Occipital lobe (tissue), 2 donors: ENCODE measurements around the gene KHNYN. TPM values are rescaled to one million over a fixed set of nuclear protein-coding genes. Genes with fewer than 3 reads are reported as not detected.
"Not testable (repeated sequence)": the region's sequence is repeated elsewhere in the genome, so short reads cannot be mapped to it uniquely, and the experiment has no call there.

Experiments used
- DNase-seq: peaks from one replicate; lab custom pipeline; 2025; lab: John Stamatoyannopoulos, UW
- total RNA-seq: library from RNA; depleted of rRNA; stranded (reverse); fragments of >200 nt; gene quantifications from one replicate; pipeline ENCODE4 v1.2.3, GENCODE V29; 2014

KHNYN gene
- total RNA-seq = 16.7 TPM

DNA sequence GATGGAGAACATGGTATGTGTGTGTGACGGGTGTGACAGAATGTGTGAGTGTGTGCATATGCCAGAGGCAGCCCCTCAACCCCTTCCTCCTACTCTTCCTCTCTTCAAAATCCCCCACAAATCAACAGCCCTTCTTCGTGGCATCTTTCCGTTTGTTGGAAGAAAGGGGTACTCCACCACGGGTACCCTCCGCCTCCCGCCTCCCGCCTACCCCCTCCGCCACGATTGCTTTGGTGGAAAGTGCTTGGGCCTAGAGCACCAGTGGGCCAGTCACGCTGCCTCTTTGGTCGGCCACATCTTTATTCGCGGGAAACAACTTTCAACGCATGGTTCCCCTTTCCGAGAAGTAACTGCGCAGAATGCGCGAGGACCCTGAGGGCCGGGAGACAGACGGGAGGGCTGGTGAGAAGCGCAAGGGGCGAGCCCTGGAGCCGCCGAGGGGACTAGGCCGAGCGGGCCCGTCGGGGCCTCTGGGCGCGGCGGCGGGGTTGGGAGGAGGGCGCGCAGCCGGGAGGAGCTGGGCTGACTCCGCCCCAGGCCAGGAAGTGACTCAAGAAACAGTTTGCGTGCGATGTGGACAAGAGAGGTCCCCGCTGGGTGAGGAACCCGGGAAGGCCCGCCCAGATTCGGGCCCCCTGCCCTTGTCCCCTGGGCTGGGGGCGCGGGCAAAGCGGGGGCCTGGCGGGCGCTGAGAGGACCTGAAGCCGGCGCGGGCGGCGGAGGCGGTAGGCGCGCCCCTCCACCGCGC, at the start of gene KHNYN, which contains the start of gene CBLN3:
Gene KHNYN, plus strand, starts transcription at position 560 of the 748 bp plus-strand sequence. CDS start 777 bp downstream, outside the sequence.
Gene CBLN3, minus strand, starts transcription at position 274 of the 748 bp plus-strand sequence. CDS start 614 bp downstream, outside the sequence.
- peak; percentile 70 for DNase-seq

DNA sequence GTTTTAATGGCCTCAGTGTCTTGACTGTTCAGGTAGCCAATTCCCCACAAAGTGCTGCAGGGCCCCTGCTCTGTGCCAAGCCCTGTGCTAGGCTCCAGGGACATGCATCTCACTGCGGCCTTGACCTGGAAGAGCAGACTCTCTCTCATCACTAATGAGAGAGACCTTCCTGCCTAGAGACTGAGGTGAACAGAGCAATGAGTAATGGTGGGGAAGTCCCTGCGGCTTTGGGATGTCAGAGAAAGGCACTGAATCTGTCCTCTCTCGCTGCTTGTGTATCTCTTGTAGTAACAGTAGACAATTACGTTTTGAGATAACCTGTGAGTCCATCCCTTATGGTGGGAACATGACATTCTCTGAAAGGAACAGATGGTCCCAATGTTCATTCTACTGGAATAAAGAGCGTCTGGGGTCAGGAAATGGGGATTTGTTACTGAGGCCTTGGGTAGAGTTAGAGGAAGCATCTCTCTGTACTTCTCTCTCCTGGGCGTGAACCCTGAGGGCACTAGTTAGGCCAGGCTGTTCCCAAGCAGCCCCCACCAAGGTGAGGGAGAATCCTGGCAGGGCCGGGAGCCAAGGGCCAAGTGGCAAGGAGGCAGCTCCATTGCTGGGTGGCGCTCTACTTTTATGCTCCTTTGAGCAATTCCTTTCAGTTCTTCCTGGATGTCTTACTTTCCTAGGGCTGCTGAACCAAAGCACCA, 48.2 kb upstream of the KHNYN start:
- no peak for DNase-seq

DNA sequence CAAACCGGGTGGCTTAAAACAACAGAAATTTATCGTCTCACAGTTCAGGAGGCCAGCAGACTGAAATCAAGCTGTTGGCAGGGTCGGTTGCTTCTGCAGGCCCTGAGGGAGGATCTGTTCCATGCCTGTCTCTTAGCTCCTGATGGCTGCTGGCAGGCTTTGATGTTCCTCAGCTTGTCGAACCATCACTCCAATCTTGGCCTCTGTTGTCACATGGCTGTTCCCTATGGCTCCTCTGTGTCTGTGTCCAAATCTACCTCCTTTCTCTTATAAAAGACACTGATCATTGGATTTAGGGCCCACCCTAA, 47.7 kb upstream of the KHNYN start:
- DNase-seq = no peak

DNA sequence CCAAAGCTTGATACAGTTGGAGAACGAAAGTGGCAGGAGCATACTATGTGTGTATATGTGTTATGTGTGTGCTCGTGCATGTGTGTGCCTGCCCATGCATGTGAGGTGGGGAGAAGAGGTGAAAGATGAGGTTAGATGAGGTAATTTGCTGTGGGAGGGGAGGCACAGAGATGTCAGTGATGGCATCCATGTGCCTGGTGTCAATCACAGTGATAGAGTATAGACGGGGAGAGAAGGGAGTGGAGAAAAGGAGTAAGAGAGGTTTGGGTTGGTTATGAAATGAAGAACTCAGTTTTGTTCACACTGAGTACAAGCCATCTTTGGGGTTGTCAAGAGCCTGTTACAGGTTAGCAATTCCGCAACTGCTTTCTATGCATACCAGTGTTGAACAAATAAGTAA, 45.6 kb upstream of the KHNYN start:
- no peak for DNase-seq

DNA sequence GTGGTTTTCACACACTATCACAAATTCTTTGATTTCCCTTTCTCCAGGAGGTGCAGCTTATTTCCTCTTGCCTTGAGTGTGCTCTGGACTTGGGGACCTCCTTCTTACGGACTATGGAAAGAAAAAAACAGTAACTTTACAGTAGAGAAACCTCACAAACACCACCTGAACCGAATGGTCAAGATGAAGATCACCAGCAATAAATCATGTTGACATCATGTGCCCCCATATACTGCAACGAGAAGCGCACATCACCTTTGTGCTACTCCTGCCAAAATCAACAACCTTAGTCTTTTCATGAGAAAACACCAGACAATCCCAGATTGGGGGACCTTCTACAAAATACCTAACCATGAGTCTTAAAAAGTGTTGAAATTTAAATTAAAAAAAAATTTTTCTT, 44.2 kb upstream of the KHNYN start:
- no peak for DNase-seq

DNA sequence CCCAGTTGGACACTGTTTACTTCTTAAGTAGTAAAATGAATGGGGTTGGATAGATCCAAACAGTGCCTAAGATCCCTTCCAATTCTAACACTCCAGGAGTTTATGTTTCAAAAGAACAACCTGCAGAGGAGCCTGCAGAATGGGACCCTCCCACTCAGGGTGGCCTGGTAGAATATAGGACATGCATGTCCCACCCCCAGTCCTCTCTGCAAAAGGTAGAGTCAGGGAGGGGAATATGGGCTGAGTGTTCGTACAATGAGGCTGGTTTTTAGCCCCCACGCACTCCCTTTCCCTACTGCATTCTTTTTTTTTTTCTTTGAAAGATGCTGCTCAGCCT, 42.8 kb upstream of the KHNYN start:
- DNase-seq = no peak

DNA sequence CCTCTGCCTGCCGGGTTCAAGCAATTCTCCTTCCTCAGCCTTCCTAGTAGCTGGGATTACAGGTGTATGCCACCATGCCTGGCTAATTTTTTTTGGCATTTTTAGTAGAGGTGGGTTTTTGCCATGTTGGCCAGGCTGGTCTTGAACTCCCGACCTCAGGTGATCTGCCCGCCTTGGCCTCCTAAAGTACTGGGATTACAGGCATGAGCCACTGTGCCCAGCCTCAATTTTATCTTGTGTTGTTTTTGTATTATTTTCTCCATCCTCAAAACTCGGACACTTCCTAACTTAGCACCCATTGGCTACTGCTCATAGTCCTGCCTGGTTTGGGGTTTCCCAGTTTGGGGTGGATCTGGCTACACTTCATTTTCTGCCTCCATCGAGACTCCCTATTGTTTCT, 42.2 kb upstream of the KHNYN start:
- DNase-seq = not testable (repeated sequence)

DNA sequence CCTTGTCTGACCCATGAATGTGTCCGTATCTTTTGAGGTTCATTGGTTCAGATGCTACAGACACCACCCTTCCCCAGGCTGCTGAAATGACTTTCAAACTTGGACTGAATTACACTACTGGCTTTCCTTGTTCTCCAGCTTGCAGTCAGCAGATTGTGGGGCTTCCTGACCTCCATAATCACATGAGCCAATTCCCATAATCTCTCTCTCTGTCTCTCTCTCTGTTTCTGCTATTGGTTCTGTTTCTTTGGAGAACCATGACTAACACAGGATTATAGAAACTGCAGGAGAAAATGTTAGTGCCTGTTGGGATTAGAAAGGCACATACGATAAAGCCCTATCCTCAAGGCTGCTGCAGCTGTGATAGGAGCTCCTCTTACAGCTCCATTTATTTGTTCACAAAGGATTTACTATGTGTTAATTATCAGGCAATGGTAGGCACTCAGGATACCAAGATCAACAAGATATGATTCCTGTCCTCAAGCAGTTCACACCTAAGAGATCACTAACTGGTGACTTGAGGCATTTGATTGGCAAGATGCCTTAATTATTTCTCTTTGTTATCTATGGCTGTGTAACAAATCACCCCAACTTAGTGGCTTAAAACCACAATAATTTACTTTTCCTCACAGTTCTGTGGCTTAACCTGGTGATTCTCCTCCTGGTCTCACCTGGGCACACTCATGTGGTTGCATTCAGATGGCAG, 41.1 kb upstream of the KHNYN start:
- DNase-seq = no peak

DNA sequence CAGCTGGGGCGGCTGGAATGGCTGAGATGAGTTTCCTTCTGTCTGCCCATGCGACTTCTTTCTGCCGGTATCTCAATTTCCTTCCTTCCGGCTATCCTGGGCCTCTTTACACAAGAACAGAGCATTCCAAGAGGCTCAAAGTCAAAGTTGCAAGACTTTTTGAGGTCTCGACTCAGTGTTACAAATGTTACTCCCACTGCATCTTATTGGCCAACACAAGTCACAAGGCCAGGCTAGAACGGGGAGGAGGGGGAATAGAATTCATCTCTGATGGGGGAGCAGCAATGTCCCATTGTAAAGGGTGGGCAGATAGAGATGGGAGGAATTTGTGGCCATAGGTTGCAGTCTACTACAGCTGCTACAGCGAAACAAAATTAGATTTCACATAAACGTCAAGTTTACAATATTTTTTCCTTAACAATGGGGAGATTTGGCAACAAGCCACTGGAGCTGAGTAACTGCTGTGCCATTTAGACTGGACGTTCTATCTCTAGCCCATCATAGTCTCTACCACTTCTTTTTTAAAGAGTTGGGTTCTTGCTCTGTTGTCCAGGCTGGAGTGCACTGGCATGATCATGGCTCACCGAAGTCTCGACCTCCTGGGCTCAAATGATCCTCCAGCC, 40.4 kb upstream of the KHNYN start:
- DNase-seq = no peak

DNA sequence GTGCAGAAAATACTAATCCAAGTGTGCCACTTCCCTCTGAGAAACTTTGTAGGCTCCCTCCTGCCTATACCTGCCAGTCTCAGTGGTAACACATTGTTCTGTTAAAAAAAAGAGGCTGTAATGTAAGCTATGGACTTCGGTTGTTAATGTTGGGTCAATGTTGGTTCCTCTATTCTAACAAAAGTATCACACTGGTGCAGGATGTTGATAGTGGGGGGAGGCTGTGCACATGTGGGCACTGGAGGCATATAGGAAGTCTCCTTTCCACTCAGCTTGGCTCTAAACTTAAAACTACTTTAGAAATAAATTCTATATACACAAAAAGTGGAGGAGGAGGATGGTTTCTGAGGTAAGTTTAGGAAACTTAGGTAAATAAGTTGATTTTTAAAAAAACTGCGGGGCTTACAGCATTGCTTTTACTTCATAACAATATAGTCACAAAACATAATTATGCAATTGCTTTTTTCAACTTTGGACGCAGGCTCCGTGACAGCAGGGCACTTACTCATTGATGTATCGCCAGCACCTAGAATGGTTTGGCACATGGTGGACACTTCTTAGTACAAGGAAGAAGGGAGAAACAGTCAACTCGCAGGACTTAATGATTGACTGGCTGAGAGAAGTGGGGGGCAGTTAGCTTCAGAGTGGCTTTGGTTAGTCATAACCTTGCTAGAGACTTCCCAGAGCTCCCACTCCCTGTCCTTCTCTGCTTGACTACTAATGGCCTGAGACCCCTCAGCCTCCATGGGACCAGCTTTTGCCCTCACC, 38.9 kb upstream of the KHNYN start:
- no peak for DNase-seq

DNA sequence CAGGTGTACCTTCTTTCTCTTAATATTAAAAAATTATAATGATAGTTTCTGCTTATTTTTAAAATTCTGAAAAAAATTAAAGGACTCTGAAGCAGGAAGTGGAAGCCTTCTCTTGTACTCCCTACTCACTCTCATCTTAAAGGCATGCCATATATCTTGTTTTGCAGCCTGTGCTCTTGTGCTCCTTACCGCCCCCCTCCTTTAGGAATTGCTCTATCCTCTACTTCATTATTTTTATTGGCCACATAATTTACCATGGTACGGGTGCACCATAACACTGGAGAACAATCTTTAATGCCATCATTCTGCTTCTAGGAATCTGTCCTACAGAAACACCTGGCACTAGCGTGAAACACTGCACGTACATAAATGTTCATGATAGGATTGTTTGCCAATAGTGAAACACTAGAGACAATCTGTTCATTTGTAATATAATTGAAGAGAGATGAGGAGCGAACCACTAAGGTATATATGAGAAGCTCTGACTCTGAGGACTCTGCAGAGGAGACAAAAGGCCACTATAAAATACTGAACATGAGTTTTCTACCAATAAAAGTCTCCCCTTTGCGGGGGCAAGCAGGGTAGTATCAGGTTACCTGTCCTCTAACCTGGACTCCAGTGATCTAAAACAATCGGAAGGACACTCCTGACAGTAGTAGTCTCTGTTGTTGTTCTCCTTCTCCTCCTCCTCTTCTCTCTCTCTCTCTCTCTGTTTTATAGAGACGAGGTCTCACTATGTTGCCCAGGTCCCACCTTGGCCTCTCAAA, 37.2 kb upstream of the KHNYN start:
- DNase-seq = no peak

DNA sequence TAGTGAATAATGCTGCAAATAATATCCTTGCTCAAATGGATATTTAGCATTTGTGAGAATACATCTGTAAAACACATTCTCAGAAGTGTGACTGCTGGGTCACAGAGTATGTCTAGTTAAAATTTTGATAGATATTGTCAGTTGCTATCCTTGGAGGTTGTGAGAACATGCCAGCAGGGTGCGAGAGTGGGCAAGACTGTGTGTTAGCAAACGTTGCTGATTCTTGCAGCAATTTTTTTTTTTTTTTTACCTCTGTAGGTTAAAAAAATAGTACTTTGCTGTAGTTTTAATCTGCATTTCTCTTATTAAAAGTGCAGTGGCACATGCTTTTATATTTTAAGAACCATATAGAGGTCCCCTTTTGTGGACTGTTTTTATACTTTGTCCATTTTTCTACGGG, 35.5 kb upstream of the KHNYN start:
- DNase-seq = no peak

DNA sequence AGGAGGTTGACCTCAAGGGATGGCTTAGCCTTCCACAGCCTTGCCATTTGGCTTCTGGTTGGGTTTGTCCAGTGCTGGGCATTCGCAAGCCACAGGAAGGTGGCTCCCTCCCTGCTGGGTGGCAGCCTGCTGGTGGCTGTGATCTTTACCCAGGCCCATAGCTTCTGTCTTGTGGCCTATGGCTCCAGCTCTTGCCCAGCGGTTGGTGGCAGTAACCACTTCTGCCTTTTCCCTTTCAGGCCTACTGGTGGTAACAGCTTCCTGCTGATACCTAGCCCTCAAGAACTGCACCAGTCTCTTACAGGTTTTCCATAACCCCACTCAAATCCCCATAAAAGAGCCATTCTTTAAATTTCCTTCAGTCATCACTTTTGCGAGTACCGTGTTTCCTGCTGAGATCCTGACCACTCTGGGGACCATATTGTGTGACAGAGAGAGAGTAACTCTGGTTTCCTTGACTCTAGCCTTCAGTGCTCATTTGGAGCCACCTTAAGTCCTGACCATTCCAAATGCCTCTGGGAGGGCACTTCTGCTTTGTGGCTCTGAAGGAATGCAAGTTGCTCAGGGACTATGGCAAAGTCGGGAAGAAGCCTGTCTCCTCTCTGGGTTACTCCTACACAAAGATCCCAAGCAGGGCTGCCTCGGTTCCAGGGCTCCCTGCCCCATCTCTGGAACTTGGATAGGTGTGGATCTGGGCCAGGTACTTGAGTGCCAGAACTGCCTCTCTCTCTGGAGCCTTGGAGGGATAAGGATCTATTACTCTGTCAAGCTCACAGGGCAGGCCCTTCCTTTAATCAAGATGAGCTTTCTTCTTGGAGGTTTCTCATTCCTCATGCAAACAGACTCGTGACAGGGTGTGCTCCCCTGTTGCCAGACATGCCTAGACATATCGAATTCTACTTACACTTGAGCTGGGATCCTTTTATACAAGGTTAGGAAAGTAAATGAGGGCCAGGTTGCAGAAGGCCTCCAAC, 33.9 kb upstream of the KHNYN start:
- DNase-seq = no peak

DNA sequence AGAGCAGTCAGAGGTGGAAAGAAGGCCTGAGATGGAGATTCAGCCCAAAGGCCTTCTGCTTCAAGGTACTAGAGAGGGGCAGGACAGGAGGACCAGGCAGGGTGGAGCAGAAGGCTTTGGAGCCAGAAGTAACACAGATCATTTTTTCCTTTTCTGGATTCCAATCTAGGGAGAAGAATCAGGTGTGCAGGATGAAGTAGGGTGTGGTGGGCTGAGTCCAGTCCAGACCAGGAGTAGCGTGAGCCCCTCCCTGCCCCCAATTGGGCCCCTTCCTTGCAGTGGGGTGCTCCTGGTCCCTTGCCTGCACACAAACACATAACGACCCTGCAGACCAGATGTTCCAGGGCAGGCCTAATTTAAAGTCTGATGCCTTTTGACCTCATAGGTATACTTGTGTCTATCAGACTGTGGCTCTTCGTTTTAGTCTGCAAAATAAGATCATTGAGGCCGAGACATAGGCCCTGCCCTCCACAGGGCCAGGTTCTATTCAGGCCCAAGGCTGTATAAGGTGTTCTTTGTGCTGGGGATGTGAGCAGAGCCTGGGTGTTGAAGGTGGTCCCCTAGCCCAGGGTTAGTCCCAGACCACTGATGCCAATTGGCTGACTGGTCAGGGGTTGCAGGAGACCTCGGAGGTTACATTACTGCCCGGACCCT, 32.0 kb upstream of the KHNYN start:
- DNase-seq = no peak

DNA sequence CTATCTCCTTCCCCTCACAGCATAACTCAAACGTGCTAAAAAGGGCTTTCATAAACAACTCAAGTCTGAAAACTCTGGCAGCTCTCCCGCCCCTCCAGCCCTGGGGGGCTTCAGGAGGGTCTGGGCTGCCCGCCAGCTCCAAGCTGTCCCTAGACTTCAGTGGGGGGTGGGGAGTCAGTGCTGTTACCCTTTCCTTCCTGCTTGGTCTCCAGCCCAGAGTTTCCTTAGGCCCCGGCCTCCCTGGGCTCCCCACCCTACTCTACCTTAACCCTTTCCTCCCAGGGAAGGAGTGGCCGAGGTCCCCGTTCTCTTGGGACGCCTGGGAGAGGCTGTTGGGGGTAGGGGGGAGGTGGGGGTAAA, 31.5 kb upstream of the KHNYN start:
- no peak for DNase-seq

DNA sequence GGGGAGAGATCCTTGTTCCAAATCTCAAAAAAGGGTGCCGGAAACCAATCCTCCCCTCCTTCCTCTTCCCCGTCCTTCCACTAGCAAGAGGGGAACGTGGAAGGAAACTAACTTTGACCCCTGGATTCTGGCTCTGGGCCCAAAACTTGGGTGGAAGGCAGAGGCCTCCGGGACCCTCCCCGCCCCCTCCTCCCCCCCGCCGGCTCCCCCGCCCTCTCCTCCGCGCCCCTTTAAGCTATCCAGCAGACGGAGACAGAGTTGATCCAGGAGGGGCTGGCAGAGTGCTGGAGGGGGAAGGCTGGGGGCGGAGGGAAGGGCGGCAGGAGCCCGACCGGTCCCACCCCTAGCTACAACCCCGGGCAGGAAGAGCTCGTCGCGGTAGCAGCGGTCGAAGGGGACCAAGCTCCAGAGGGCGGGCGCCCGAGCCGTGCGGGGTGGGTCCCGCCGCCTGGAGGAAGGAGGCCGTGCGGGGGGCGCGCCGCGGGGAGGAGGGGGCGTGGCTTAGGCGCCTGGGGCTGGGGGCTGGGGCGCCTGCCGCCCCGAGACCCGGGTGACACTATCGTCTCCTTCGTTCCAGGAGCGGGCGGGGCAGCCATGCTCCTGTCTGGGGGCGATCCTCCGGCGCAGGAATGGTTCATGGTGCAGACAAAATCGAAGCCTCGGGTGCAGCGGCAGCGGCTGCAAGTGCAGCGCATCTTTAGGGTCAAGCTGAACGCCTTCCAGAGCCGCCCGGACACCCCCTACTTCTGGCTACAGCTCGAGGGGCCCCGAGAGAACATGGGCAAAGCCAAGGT, 30.9 kb upstream of the KHNYN start, which contains the start of gene NYNRIN:
Gene NYNRIN, plus strand, starts transcription at position 351 of the 794 bp plus-strand sequence. Its CDS starts 244 bp downstream, at position 595.
- no peak for DNase-seq

DNA sequence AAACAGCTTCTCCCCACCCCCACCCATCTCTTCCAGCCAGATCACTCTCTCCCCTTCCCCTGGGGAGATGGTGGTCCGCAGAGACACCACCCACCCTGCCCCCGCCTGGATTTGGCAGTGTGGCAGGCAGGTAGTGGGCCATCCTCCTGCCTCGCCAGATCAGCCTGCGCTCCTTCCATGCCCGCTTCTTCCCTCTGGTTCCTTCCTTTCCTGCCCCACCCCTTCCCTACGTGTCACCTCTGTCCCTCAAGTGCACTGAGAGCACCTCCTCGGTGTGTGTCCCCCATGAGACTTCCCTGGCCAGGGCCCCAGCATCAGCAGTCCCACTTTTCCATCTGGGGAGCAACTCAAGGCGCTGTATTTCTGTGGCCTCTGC, 30.3 kb upstream of the KHNYN start:
- no peak for DNase-seq
